Endothelial cell of umbilical vein (primary cell): ENCODE results near the gene MACROD2.

Experiments used
- CTCF ChIP-seq, 2 donors: IDR thresholded peaks; 1 replicate in 1 of 2; 2 replicates in 1 of 2; pipeline ENCODE4 v1.5.1; 2011; ENCODE audit warnings: low read length in 2 of 2, mild to moderate bottlenecking in 2 of 2, moderate library complexity in 2 of 2, control low read depth in 1 of 2, inconsistent platforms in 1 of 2, low read depth in 1 of 2; ENCODE audit not compliant: insufficient read depth in 1 of 2; ENCODE audit errors: extremely low read depth in 1 of 2
- EZH2 ChIP-seq: IDR thresholded peaks from 2 replicates; pipeline ENCODE4 v1.6.1; 2012; ENCODE audit warnings: borderline replicate concordance, low read depth, mild to moderate bottlenecking, moderate library complexity, low read length, inconsistent platforms; ENCODE audit not compliant: severe bottlenecking
- FOS ChIP-seq: IDR thresholded peaks from 2 replicates; pipeline ENCODE4 v1.6.1; 2011; ENCODE audit warnings: mild to moderate bottlenecking, low read length, moderate library complexity, borderline replicate concordance; ENCODE audit not compliant: insufficient read depth
- JUN ChIP-seq: IDR thresholded peaks from 2 replicates; pipeline ENCODE4 v1.6.1; 2011; ENCODE audit warnings: borderline replicate concordance, low read depth; ENCODE audit not compliant: insufficient read length, insufficient read depth
- MAX ChIP-seq: IDR thresholded peaks from 2 replicates; pipeline ENCODE4 v1.6.1; 2011; ENCODE audit not compliant: insufficient read depth, insufficient read length
- POLR2A ChIP-seq: IDR thresholded peaks from 2 replicates; pipeline ENCODE4 v1.6.1; 2012; ENCODE audit warnings: low read depth, mild to moderate bottlenecking, control low read depth, low read length
- POLR2AphosphoS5 ChIP-seq: IDR thresholded peaks from 2 replicates; pipeline ENCODE4 v1.6.1; 2012; ENCODE audit warnings: low read depth, mild to moderate bottlenecking, control low read depth, low read length, moderate library complexity; ENCODE audit not compliant: insufficient read depth

GRCh38 chr20:14881518-14881917 is 886.2 kb downstream of the MACROD2 start:
- TF ChIP-seq CTCF (IDR thresholded peaks at IDR 0.05; ENCODE audit: extremely low read depth in 1 of 2, insufficient read depth in 1 of 2, low read depth in 1 of 2, low read length in 2 of 2) (no peak), POLR2A (no peak), EZH2 (no peak), POLR2AphosphoS5 (no peak), JUN (no peak), FOS (no peak), MAX (no peak)
